Lower leg skin (tissue), 4 donors: ENCODE measurements around the gene ZNF787. TPM values are rescaled to one million over a fixed set of nuclear protein-coding genes. Genes with fewer than 3 reads are reported as not detected.
"Not testable (repeated sequence)": the region's sequence is repeated elsewhere in the genome, so short reads cannot be mapped to it uniquely, and the experiment has no call there.

ENCODE experiments used
- DNase-seq, 2 donors: peaks; one replicate each; pipeline ENCODE4 v3.0.0-alpha.2; 2019; ENCODE audit warnings: low spot score in 2 of 2
- H3K4me3 ChIP-seq: fragments of 200-600 bp; sonication (generic); 2 replicates; pipeline ENCODE4 v1.5.1; 2017; ENCODE audit warnings: mild to moderate bottlenecking, low read depth; ENCODE audit not compliant: poor library complexity, severe bottlenecking
- POLR2A ChIP-seq, 2 donors: fragments of 450-650 bp; IDR thresholded peaks; one replicate each; pipeline ENCODE4 v1.6.1; 2016 to 2017; ENCODE audit warnings: antibody characterized with exemption in 2 of 2, mild to moderate bottlenecking in 1 of 2, moderate library complexity in 1 of 2
- WGBS, 2 donors: methylation state at CpG; one replicate each; pipeline ENCODE4 v1.1.5; 2018; 5-methylcytosine and 5-hydroxymethylcytosine counted together
- intact Hi-C: fragments of 100-400 bp; cut with DNase I; formaldehyde crosslinking; loops from one replicate; pipeline ENCODE4 v1.15.0; 2023; ENCODE audit warnings: low total_unique reads
- total RNA-seq, 4 donors: library from RNA; depleted of rRNA; stranded (reverse); fragments of >200 nt; gene quantifications; one replicate each; pipeline ENCODE4 v1.1.0, GENCODE V29; 2016
- TF ChIP-seq, protein P1 (sequence below), 3 donors: fragments of 450-650 bp; IDR thresholded peaks; one replicate each; pipeline ENCODE4 v1.5.1; 2016; ENCODE audit warnings: antibody characterized with exemption in 3 of 3, mild to moderate bottlenecking in 3 of 3, moderate library complexity in 2 of 3

The ZNF787 gene
- total RNA-seq, 4 donors from 2014 or later: 11.6 to 21.5 (median 19.9) TPM

DNA sequence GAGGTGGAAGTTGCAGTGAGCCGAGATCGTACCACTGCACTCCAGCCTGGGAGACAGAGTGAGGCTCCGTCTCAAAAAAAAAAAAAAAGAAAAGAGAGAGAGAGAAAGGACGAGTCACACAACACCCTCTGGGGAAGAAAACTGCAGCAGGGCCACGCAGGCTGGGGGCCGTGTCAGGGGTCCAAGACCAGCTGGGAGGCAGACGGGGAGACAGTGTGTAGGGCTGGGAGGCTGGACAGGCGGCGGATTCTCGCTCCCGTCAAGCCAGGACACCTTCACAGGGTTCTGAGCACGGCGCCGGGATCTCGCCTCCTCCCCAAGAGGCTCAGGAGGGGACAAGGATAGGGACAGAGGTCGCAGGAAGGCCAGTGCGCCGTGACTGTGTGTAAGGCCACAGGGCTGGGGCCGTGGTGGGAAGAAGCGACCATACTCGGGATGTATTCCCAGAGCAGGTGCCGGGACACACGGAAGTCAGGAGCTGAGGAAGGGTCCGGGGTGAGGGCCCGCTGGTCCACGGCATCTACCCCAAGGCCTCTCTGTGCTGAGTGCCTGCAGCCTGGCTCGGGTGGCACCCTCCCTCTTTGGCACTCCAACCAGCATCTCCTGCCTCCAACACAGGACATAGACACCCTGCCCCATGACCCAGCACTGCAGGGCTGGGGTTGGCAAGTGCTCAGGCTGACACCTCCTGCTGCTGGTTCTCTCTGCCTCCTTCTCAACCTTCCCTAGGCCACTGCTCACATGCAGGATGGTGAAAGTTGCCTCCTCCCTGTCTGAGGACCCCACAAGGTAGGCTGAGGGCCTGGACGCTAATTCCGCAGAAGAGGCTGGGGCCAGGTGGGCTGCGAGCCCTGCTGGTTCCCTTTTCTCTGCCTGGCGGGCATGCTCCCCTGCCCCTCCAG, 21.2 kb downstream of the ZNF787 start:
- DNase-seq: no peak
- WGBS, 2 donors: 94% methylated on average over 31 of the region's 31 CpGs
- TF ChIP-seq, protein P1, sequence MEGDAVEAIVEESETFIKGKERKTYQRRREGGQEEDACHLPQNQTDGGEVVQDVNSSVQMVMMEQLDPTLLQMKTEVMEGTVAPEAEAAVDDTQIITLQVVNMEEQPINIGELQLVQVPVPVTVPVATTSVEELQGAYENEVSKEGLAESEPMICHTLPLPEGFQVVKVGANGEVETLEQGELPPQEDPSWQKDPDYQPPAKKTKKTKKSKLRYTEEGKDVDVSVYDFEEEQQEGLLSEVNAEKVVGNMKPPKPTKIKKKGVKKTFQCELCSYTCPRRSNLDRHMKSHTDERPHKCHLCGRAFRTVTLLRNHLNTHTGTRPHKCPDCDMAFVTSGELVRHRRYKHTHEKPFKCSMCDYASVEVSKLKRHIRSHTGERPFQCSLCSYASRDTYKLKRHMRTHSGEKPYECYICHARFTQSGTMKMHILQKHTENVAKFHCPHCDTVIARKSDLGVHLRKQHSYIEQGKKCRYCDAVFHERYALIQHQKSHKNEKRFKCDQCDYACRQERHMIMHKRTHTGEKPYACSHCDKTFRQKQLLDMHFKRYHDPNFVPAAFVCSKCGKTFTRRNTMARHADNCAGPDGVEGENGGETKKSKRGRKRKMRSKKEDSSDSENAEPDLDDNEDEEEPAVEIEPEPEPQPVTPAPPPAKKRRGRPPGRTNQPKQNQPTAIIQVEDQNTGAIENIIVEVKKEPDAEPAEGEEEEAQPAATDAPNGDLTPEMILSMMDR (IDR thresholded peaks at IDR 0.05): no peak
- no peak for TF ChIP-seq POLR2A (IDR thresholded peaks at IDR 0.05)
- intact Hi-C loops: no loop called here
- H3K4me3 ChIP-seq: no peak overlapping the region

DNA sequence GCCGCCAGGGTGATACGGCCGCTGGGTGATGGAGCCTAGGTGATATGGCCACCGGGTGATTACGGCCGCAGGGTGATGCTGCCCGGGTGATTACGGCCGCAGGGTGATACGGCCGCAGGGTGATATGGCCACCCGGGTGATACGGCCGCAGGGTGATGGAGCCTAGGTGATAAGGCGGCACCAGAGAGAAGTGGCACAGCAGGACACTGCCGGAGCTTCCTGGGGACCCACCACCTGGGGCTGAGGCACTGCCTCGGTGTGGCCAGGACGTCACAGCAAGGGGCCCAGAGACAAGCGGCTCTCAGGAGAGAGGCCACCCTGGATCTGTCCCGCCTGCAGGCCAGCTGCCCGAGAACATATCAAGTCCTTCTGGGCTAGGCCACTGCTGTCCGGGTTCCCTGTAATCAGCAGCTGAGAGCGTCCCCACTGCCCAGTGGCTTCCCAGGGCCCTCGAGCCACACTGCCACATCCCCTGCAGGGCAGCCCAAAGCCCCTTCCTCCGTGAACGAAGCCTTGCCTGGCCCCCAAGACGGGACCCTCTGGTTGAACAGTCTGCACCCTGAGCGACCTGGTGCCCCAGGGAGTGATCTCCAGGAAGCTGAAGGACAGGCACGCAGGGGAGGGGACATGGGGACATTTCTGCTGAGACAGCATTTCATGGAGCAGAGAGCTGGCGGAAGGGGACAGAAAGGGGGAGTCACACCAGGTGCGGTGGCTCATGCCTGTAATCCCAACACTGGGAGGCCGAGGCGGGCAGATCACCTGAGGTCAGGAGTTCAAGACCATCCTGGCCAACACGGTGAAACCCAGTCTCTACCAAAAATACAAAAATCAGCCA, 22.1 kb downstream of the ZNF787 start:
- no peak overlapping the region for H3K4me3 ChIP-seq
- intact Hi-C loops: no loop called here
- no peak for DNase-seq
- 94 to 95% methylated on average over 22 to 31 of the region's 34 CpGs for WGBS, 2 donors
- TF ChIP-seq POLR2A (IDR thresholded peaks at IDR 0.05): no peak

DNA sequence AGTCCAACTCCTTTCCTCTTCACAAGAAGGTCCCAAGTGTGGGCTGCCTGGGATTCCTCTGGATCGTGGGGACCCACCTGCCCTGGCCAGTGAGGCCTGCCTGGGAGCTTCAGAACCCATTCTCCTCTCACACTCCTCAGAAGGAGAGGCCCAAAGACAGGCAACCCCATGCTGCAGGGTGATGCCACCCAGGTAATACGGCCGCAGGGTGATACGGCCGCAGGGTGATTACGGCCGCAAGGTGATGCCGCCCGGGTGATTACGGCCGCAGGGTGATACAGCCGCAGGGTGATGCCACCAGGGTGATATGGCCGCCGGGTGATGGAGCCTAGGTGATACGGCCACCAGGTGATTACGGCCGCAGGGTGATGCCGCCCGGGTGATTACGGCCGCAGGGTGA, 22.9 kb downstream of the ZNF787 start:
- intact Hi-C loops, DNase-seq: not testable (repeated sequence)
- WGBS, 2 donors: 95 to 97% methylated on average over 11 to 21 of the region's 21 CpGs

DNA sequence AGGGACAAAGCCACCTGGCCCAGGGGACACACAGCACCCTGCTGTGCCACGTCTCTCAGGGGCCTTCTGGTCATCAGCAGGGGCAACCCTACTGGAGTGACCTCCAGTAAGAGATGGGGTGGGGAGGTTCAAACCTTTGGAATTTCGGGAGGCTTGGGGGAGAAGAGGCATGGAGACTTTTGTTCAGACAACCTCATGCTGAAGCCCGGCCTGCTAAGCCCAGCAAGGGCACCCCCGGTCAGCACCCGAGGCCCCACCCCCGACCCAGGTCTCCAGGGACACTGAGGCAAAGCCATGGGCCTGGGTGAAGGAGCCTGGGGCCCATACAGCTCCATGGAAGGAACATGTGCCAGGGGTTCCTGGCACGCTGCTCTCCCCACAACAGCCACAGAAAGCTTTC, 23.3 kb downstream of the ZNF787 start:
- no peak for DNase-seq
- TF ChIP-seq, protein P1 (IDR thresholded peaks at IDR 0.05): no peak
- TF ChIP-seq POLR2A (IDR thresholded peaks at IDR 0.05): no peak

More for the DNA sequence above, 22.9 kb downstream of the ZNF787 start:
- not testable (repeated sequence) for H3K4me3 ChIP-seq

DNA sequence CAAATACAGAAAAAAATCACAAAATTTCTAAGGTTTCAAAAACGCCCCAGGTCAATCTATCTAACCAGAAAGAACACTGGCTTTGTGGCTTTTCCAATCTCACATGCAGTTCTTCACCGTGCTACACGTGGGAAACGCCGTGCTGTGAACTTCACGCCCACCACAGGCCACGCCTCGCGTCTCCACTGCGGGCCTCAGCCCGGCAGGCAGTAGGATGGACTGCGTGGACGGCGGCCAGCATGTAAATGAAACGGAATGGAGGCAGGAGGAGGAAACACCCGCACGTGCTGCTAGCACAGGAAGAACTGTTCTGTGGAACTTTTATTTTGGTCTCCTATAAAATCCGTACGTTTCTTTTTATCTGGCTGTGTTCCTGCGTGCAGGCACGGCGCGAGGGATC, 23.8 kb downstream of the ZNF787 start:
- H3K4me3 ChIP-seq: no peak overlapping the region
- 73% methylated on average over 23 of the region's 23 CpGs for WGBS, 2 donors
- intact Hi-C loops: no loop called here
- TF ChIP-seq, protein P1 (IDR thresholded peaks at IDR 0.05): no peak
- TF ChIP-seq POLR2A (IDR thresholded peaks at IDR 0.05): no peak
- DNase-seq: no peak

More for the DNA sequence above, 23.3 kb downstream of the ZNF787 start:
- no peak overlapping the region for H3K4me3 ChIP-seq
- 91 to 93% methylated on average over 2 to 7 of the region's 7 CpGs for WGBS, 2 donors
- intact Hi-C loops: no loop called here

DNA sequence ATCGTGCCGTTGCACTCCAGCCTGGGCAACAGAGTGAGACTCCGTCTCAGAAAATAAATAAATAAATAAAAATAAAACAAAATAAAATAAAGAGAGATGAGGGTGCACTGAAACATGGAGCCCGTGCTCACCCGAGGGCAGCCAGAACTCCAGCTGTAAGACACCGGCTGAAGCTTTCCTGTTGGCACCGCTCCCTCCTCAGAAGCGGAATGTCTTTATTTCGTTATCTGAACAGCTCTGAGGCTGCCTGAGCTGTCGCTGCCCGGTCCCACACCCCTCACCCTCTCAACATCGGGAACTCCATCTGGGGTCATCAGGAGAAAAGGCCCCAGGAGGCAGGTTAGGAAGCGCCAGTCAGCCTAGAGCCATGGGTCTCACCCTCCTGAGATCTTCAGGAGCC, 24.4 kb downstream of the ZNF787 start:
- 87% methylated on average over 13 of the region's 13 CpGs for WGBS, 2 donors
- intact Hi-C loops: no loop called here
- DNase-seq: no peak
- no peak for TF ChIP-seq POLR2A (IDR thresholded peaks at IDR 0.05)
- TF ChIP-seq, protein P1 (IDR thresholded peaks at IDR 0.05): no peak
- no peak overlapping the region for H3K4me3 ChIP-seq
